CD14-positive monocyte (primary cell): ENCODE measurements around the gene SEMA4A. TPM values are rescaled to one million over a fixed set of nuclear protein-coding genes. Genes with fewer than 3 reads are reported as not detected.
"Not testable (repeated sequence)": the region's sequence is repeated elsewhere in the genome, so short reads cannot be mapped to it uniquely, and the experiment has no call there.

Experiments used
- DNase-seq, 3 donors: peaks; one replicate each; pipeline ENCODE4 v3.0.0-alpha.2; 2011 to 2022
- H2AFZ ChIP-seq: 2 replicates; pipeline ENCODE4 v1.6.0; 2012; ENCODE audit warnings: mild to moderate bottlenecking, low read depth, low read length, inconsistent platforms; ENCODE audit not compliant: insufficient read depth, poor library complexity, severe bottlenecking
- H3K27ac ChIP-seq, 2 donors: 1 replicate in 1 of 2; 2 replicates in 1 of 2; pipeline ENCODE4 v1.5.1; 2012 to 2013; ENCODE audit warnings: low read length in 2 of 2, control low read depth in 1 of 2, inconsistent platforms in 1 of 2, low read depth in 1 of 2, mild to moderate bottlenecking in 1 of 2
- H3K27me3 ChIP-seq, 2 donors: one replicate each; pipeline versions ENCODE4 v1.6.0 to v1.6.1; 2011 to 2013; ENCODE audit warnings: low read length in 2 of 2; ENCODE audit not compliant: control insufficient read depth in 2 of 2, insufficient read depth in 2 of 2
- H3K36me3 ChIP-seq, 2 donors: replicated peaks in 1 of 2; 1 replicate in 1 of 2; 2 replicates in 1 of 2; pipeline versions ENCODE4 v1.5.1 to v1.6.1; 2012 to 2013; ENCODE audit warnings: low read length in 2 of 2, control low read depth in 1 of 2, inconsistent platforms in 1 of 2, mild to moderate bottlenecking in 1 of 2; ENCODE audit not compliant: insufficient read depth in 2 of 2, control insufficient read depth in 1 of 2
- H3K4me1 ChIP-seq, 2 donors: 1 replicate in 1 of 2; 2 replicates in 1 of 2; pipeline versions ENCODE4 v1.5.1 to v1.6.1; 2012 to 2013; ENCODE audit warnings: low read length in 2 of 2, control low read depth in 1 of 2, inconsistent platforms in 1 of 2, mild to moderate bottlenecking in 1 of 2, moderate library complexity in 1 of 2; ENCODE audit not compliant: insufficient read depth in 2 of 2, control insufficient read depth in 1 of 2
- H3K4me2 ChIP-seq: replicated peaks from 2 replicates; pipeline ENCODE3; 2012; ENCODE audit warnings: low read length, moderate library complexity, mild to moderate bottlenecking; ENCODE audit not compliant: poor library complexity, severe bottlenecking; ENCODE audit errors: extremely low read depth
- H3K4me3 ChIP-seq, 3 experiments: fragments of 200-600 bp in 1 of 3; sonication (generic) in 1 of 3; replicated peaks in 1 of 3; 1 replicate in 2 of 3; 2 replicates in 1 of 3; pipeline ENCODE4 v1.5.1; 2011 to 2013; ENCODE audit warnings: low read length in 3 of 3, mild to moderate bottlenecking in 3 of 3, control low read depth in 2 of 3, low read depth in 2 of 3, inconsistent platforms in 1 of 3, moderate library complexity in 1 of 3
- H3K79me2 ChIP-seq: 2 replicates; pipeline ENCODE4 v1.6.0; 2012; ENCODE audit warnings: mild to moderate bottlenecking, control low read depth, inconsistent platforms, low read length, moderate library complexity; ENCODE audit not compliant: insufficient read depth
- H3K9ac ChIP-seq: 2 replicates; pipeline ENCODE4 v1.6.0; 2017; ENCODE audit warnings: low read length, mild to moderate bottlenecking; ENCODE audit not compliant: insufficient read depth, poor library complexity, severe bottlenecking
- H3K9me3 ChIP-seq, 2 donors: replicated peaks in 1 of 2; 1 replicate in 1 of 2; 2 replicates in 1 of 2; pipeline versions ENCODE4 v1.5.1 to v1.6.1; 2012 to 2013; ENCODE audit warnings: low read length in 2 of 2, control low read depth in 1 of 2; ENCODE audit not compliant: control insufficient read depth in 1 of 2, insufficient read depth in 1 of 2
- H4K20me1 ChIP-seq: 2 replicates; pipeline ENCODE4 v1.6.0; 2012; ENCODE audit warnings: mild to moderate bottlenecking, low read length, control low read depth, moderate library complexity; ENCODE audit not compliant: insufficient read depth
- H3K27ac Mint-ChIP-seq, 7 donors: one replicate each; pipeline ENCODE4 v1.8.0; 2020; ENCODE audit warnings: mild to moderate bottlenecking in 7 of 7, mixed read lengths in 7 of 7, moderate library complexity in 6 of 7, inconsistent platforms in 2 of 7
- H3K27me3 Mint-ChIP-seq, 3 donors: one replicate each; pipeline ENCODE4 v1.8.0; 2021 to 2022; ENCODE audit warnings: low read depth in 3 of 3, mild to moderate bottlenecking in 3 of 3, mixed read lengths in 3 of 3, moderate library complexity in 3 of 3, inconsistent platforms in 1 of 3
- H3K36me3 Mint-ChIP-seq, 2 donors: one replicate each; pipeline ENCODE4 v1.8.0; 2020; ENCODE audit warnings: mixed read lengths in 2 of 2, inconsistent platforms in 1 of 2, mild to moderate bottlenecking in 1 of 2
- H3K4me1 Mint-ChIP-seq: one replicate; pipeline ENCODE4 v1.8.0; 2020; ENCODE audit warnings: mild to moderate bottlenecking, mixed read lengths
- H3K4me3 Mint-ChIP-seq, 2 donors: one replicate each; pipeline ENCODE4 v1.8.0; 2020; ENCODE audit warnings: mild to moderate bottlenecking in 2 of 2, mixed read lengths in 2 of 2, moderate library complexity in 1 of 2
- H3K9me3 Mint-ChIP-seq, 7 donors: one replicate each; pipeline ENCODE4 v1.8.0; 2020 to 2022; ENCODE audit warnings: mixed read lengths in 7 of 7, mild to moderate bottlenecking in 6 of 7, moderate library complexity in 6 of 7, inconsistent platforms in 2 of 7
- WGBS: methylation state at CpG from one replicate; pipeline ENCODE4 v1.1.5; 2013; ENCODE audit warnings: missing lambda C conversion rate; ENCODE audit not compliant: insufficient coverage; 5-methylcytosine and 5-hydroxymethylcytosine counted together
- intact Hi-C, 2 donors: fragments of 100-400 bp; cut with micrococcal nuclease; formaldehyde crosslinking; loops; one replicate each; pipeline versions ENCODE4 v1.15.0 to v1.15.1; 2023
- polyA plus RNA-seq, 3 donors: library from polyadenylated mRNA; depleted of rRNA in 1 of 3; unstranded in 2 of 3; stranded (reverse) in 1 of 3; fragments of 300-500 nt in 2 of 3; fragments of >200 nt in 1 of 3; fragmentation: Illumina TruSeq in 2 of 3; gene quantifications; 1 replicate in 2 of 3; 2 replicates in 1 of 3; pipeline ENCODE4 v1.2.3, GENCODE V29; 2012 to 2021
- TF ChIP-seq, protein P1 (sequence below): fragments of 200-600 bp; IDR thresholded peaks from one replicate; pipeline ENCODE4 v1.8.0; 2022; ENCODE audit warnings: antibody characterized with exemption, mild to moderate bottlenecking

SEMA4A gene
- polyA plus RNA-seq, 3 donors, result 72.3 to 121 (median 116) TPM

DNA sequence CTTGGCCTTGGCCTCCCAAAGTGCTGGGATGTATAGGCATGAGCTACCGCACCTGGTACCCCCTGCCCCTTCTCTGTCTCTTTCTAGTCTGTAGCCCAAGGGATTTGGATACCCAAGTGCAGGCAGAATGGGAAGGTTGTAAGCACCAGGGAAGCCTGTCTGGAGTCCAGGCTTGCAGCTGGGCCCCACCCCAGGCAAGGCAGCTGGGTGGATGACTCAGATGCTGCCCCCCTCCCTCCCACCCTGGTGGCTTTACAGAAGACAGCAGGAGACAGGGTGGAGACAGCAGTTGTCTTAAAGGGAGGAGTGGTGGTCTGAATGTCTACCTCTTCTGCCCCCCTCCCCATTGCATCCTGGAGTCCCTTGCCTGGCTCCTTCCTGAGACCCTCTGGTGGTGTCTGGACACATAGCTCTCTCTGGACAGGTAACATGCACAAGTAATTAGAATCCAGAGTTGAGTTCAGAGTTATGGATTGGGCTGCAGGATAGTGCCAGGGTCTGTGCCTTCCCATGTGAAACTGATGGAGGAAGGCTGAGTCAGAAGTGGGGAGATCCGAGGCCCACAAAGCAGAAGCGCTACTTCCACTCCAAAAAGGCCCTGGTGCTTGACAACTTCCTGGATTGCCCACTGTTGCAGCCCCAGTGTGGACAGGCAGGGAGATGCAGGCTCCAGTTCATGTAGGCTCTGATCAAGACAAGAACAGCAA, 33.7 kb upstream of the SEMA4A start:
- H3K36me3 Mint-ChIP-seq, result peaks cover 15 to 18% of the 10 kb centered on the region in 2 donors
- H3K9me3 Mint-ChIP-seq, result peaks cover 0 to 36% (median 17%) of the 10 kb centered on the region in 7 donors
- peak overlapping the region in 1 of 3 experiments; percentile 22 for H3K4me3 ChIP-seq
- WGBS, result 27% methylated on average over 3 of the region's 3 CpGs
- DNase-seq, result peak; percentile 92 to 97 (median 92)
- H3K27ac ChIP-seq, result peak overlapping the region in 1 of 2 donors; percentile 59
- H3K9ac ChIP-seq, result no peak overlapping the region
- H3K36me3 ChIP-seq, result no peaks in the 10 kb centered on the region
- H3K9me3 ChIP-seq, result peaks cover 3 to 20% of the 10 kb centered on the region in 2 donors
- H2AFZ ChIP-seq, result no peak overlapping the region
- H3K4me1 Mint-ChIP-seq, result peaks cover 58% of the 10 kb centered on the region
- peak overlapping the region; percentile 42 for H3K4me2 ChIP-seq
- peak overlapping the region; percentile 58 to 85 for H3K4me3 Mint-ChIP-seq
- H3K27ac Mint-ChIP-seq, result peak overlapping the region; percentile 75 to 97 (median 91)
- TF ChIP-seq, protein P1, sequence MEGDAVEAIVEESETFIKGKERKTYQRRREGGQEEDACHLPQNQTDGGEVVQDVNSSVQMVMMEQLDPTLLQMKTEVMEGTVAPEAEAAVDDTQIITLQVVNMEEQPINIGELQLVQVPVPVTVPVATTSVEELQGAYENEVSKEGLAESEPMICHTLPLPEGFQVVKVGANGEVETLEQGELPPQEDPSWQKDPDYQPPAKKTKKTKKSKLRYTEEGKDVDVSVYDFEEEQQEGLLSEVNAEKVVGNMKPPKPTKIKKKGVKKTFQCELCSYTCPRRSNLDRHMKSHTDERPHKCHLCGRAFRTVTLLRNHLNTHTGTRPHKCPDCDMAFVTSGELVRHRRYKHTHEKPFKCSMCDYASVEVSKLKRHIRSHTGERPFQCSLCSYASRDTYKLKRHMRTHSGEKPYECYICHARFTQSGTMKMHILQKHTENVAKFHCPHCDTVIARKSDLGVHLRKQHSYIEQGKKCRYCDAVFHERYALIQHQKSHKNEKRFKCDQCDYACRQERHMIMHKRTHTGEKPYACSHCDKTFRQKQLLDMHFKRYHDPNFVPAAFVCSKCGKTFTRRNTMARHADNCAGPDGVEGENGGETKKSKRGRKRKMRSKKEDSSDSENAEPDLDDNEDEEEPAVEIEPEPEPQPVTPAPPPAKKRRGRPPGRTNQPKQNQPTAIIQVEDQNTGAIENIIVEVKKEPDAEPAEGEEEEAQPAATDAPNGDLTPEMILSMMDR, result peak; percentile 29
- H3K79me2 ChIP-seq, result no peaks in the 10 kb centered on the region
- intact Hi-C loops, result no loop called here
- peaks cover 60% of the 10 kb centered on the region for H4K20me1 ChIP-seq
- H3K27me3 Mint-ChIP-seq, result peaks cover 91 to 97% (median 92%) of the 10 kb centered on the region in 3 donors
- H3K27me3 ChIP-seq, result peaks cover 66 to 93% of the 10 kb centered on the region in 2 donors
- H3K4me1 ChIP-seq, result peaks cover 48 to 57% of the 10 kb centered on the region in 2 donors

- Mint-ChIP-seq H3K36me3 (peaks cover 18 to 20% of the 10 kb centered on the region in 2 donors), H3K4me3 (peak overlapping the region; percentile 58 to 85), H3K27ac (peak overlapping the region; percentile 75 to 97 (median 91)), H3K27me3 (peaks cover 90 to 97% (median 92%) of the 10 kb centered on the region in 3 donors), H3K4me1 (peaks cover 61% of the 10 kb centered on the region), H3K9me3 (peaks cover 0 to 31% (median 20%) of the 10 kb centered on the region in 7 donors)
- no peak for DNase-seq
- H3K9ac ChIP-seq, result no peak overlapping the region
- TF ChIP-seq, protein P1, result no peak
- peak overlapping the region; percentile 42 for H3K4me2 ChIP-seq
- H3K4me3 ChIP-seq, result peak overlapping the region in 1 of 3 experiments; percentile 22
- no peaks in the 10 kb centered on the region for H3K79me2 ChIP-seq
- intact Hi-C loops, result no loop called here
- H4K20me1 ChIP-seq, result peaks cover 57% of the 10 kb centered on the region
- peaks cover 3 to 15% of the 10 kb centered on the region in 2 donors for H3K9me3 ChIP-seq
- peaks cover 47 to 57% of the 10 kb centered on the region in 2 donors for H3K4me1 ChIP-seq
- H3K27ac ChIP-seq, result peak overlapping the region in 1 of 2 donors; percentile 59
- H3K36me3 ChIP-seq, result no peaks in the 10 kb centered on the region
- no peak overlapping the region for H2AFZ ChIP-seq
- WGBS, result 100% methylated on average over 2 of the region's 3 CpGs
- H3K27me3 ChIP-seq, result peaks cover 65 to 93% of the 10 kb centered on the region in 2 donors
Measured at GRCh38 chr1:156120318-156120717, 33.1 kb upstream of the SEMA4A start.

DNA sequence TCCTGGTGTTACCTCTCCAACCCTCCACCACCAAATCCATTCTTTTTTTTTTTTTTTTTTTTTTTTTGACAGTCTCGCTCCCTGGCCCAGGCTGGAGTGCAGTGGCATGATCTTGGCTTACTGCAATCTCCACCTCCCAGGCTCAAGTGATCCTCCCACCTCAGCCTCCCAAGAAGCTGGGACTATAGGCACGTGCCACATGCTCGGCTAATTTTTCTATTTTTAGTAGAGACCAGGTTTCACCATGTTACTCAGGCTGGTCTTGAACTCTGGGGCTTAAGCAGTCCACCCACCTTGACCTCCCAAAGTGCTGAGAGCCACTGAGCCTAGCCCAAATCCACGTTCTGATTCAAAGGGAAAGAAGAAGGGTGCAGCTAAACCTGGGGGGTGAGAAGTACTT, 32.4 kb upstream of the SEMA4A start:
- no CpG with 5 or more reads among the region's 4 CpGs for whole genome bisulfite sequencing
- Histone ChIP-seq H4K20me1 (peaks cover 50% of the 10 kb centered on the region), H3K27me3 (peaks cover 58 to 93% of the 10 kb centered on the region in 2 donors), H3K4me1 (peaks cover 48 to 57% of the 10 kb centered on the region in 2 donors), H3K9me3 (peaks cover 3 to 15% of the 10 kb centered on the region in 2 donors)
- Mint-ChIP-seq H3K27me3 (peaks cover 89 to 96% (median 89%) of the 10 kb centered on the region in 3 donors), H3K4me1 (peaks cover 60% of the 10 kb centered on the region), H3K27ac (peak overlapping the region in 3 of 7 donors; percentile 30 to 70 (median 58)), H3K9me3 (peaks cover 0 to 30% (median 14%) of the 10 kb centered on the region in 7 donors), H3K4me3 (peak overlapping the region in 1 of 2 donors; percentile 85), H3K36me3 (peaks cover 16 to 17% of the 10 kb centered on the region in 2 donors)
- intact Hi-C loops, DNase-seq, H2AFZ ChIP-seq, H3K36me3 ChIP-seq, H3K4me2 ChIP-seq, H3K27ac ChIP-seq, H3K4me3 ChIP-seq, H3K79me2 ChIP-seq, H3K9ac ChIP-seq: not testable (repeated sequence)
